IMR-90 (cell line): Measurements from ENCODE around the gene NAA60. TPM values are rescaled to one million over a fixed set of nuclear protein-coding genes. Genes with fewer than 3 reads are reported as not detected.

Experiments used
- ATAC-seq: fragments of 200-7000 bp; cut with Tn5 transposase; 2 replicates; pipeline ENCODE4 v1.9.1; 2020; ENCODE audit warnings: low read depth, mild to moderate bottlenecking, moderate library complexity
- BruUV-seq: library from RNA; stranded (reverse); fragments of 400-500 nt; replicated peaks from 2 replicates; lab custom pipeline; 2021; lab: Mats Ljungman, UMichigan
- CTCF ChIA-PET: fragments of 300-600 bp; formaldehyde crosslinking; extraction: SDS; loops from one replicate; lab custom pipeline; 2021; ENCODE audit warnings: antibody characterized with exemption; lab: Yijun Ruan, JAX
- POLR2A ChIA-PET: fragments of 300-600 bp; sonication (Branson Sonifier 250); formaldehyde crosslinking; loops from one replicate; lab custom pipeline; 2022; ENCODE audit warnings: antibody characterized with exemption; ENCODE audit not compliant: unreplicated experiment; lab: Charles Lee
- DNase-seq: peaks from one replicate; pipeline ENCODE4 v3.0.0; 2013
- H2AFZ ChIP-seq: replicated peaks from 2 replicates; pipeline ENCODE3; 2013; ENCODE audit warnings: low read length, mild to moderate bottlenecking; ENCODE audit not compliant: poor library complexity
- H2AK5ac ChIP-seq: 2 replicates; pipeline ENCODE4 v1.6.1; 2013; ENCODE audit warnings: low read depth, low read length, inconsistent platforms
- H2AK9ac ChIP-seq: replicated peaks from 2 replicates; pipeline ENCODE3; 2013; ENCODE audit warnings: mild to moderate bottlenecking, low read depth, low read length, moderate library complexity; ENCODE audit not compliant: poor library complexity
- H2BK120ac ChIP-seq: 2 replicates; pipeline ENCODE4 v1.6.1; 2013; ENCODE audit warnings: low read depth, low read length, inconsistent platforms
- H2BK15ac ChIP-seq: 3 replicates; pipeline ENCODE4 v1.6.1; 2013; ENCODE audit warnings: low read depth, low read length, inconsistent platforms
- H2BK20ac ChIP-seq: 2 replicates; pipeline ENCODE4 v1.6.1; 2013; ENCODE audit warnings: low read depth, mild to moderate bottlenecking, inconsistent platforms, low read length, moderate library complexity
- H2BK5ac ChIP-seq: 2 replicates; pipeline ENCODE4 v1.6.1; 2013; ENCODE audit warnings: mild to moderate bottlenecking, low read depth, low read length, inconsistent platforms; ENCODE audit not compliant: poor library complexity, severe bottlenecking
- H3K14ac ChIP-seq: replicated peaks from 2 replicates; pipeline ENCODE4 v1.6.1; 2013; ENCODE audit warnings: low read depth, low read length, inconsistent platforms
- H3K18ac ChIP-seq: 2 replicates; pipeline ENCODE4 v1.6.1; 2013; ENCODE audit warnings: low read depth, low read length, control low read depth
- H3K23ac ChIP-seq: 2 replicates; pipeline ENCODE4 v1.6.1; 2013; ENCODE audit warnings: low read depth, low read length, inconsistent platforms
- H3K27ac ChIP-seq: 2 replicates; pipeline ENCODE4 v1.5.1; 2013; ENCODE audit warnings: mild to moderate bottlenecking, control low read depth, low read length; ENCODE audit not compliant: insufficient read depth
- H3K27me3 ChIP-seq: 2 replicates; pipeline ENCODE4 v1.6.1; 2013; ENCODE audit warnings: low read length; ENCODE audit not compliant: control insufficient read depth, insufficient read depth
- H3K36me3 ChIP-seq: 2 replicates; pipeline ENCODE4 v1.6.1; 2013; ENCODE audit warnings: low read length, mixed read lengths; ENCODE audit not compliant: control insufficient read depth, insufficient read depth
- H3K4ac ChIP-seq: 2 replicates; pipeline ENCODE4 v1.6.1; 2013; ENCODE audit warnings: low read depth, low read length, inconsistent platforms
- H3K4me1 ChIP-seq: 2 replicates; pipeline ENCODE4 v1.6.1; 2013; ENCODE audit warnings: low read length, mixed read lengths; ENCODE audit not compliant: control insufficient read depth, insufficient read depth
- H3K4me2 ChIP-seq: 2 replicates; pipeline ENCODE4 v1.6.1; 2013; ENCODE audit warnings: low read depth, mild to moderate bottlenecking, control low read depth, low read length, moderate library complexity
- H3K4me3 ChIP-seq: 2 replicates; pipeline ENCODE4 v1.5.1; 2013; ENCODE audit warnings: low read depth, mild to moderate bottlenecking, control low read depth, low read length, moderate library complexity; ENCODE audit not compliant: insufficient read depth
- H3K56ac ChIP-seq: 2 replicates; pipeline ENCODE4 v1.6.1; 2013; ENCODE audit warnings: low read length, inconsistent platforms; ENCODE audit not compliant: insufficient read depth; ENCODE audit errors: extremely low read depth
- H3K79me1 ChIP-seq, 2 experiments: 2 replicates each; pipeline ENCODE4 v1.6.1; 2013; ENCODE audit warnings: low read length in 2 of 2, inconsistent platforms in 1 of 2, low read depth in 1 of 2
- H3K9ac ChIP-seq: 2 replicates; pipeline ENCODE4 v1.6.1; 2013; ENCODE audit warnings: low read depth, low read length, control low read depth
- H3K9me1 ChIP-seq: 2 replicates; pipeline ENCODE4 v1.6.1; 2013; ENCODE audit warnings: low read length, inconsistent platforms; ENCODE audit not compliant: insufficient read depth
- H3K9me3 ChIP-seq: 2 replicates; pipeline ENCODE4 v1.6.1; 2013; ENCODE audit warnings: low read length; ENCODE audit not compliant: control insufficient read depth, insufficient read depth
- H4K20me1 ChIP-seq: 2 replicates; pipeline ENCODE4 v1.6.1; 2013; ENCODE audit warnings: low read length, inconsistent platforms; ENCODE audit not compliant: insufficient read depth
- H4K5ac ChIP-seq: 2 replicates; pipeline ENCODE4 v1.6.1; 2013; ENCODE audit warnings: mild to moderate bottlenecking, low read depth, low read length, control low read depth
- H4K8ac ChIP-seq, 2 experiments: 2 replicates each; pipeline ENCODE4 v1.6.1; 2013; ENCODE audit warnings: low read depth in 2 of 2, low read length in 2 of 2, control low read depth in 1 of 2, inconsistent platforms in 1 of 2
- H4K91ac ChIP-seq: 2 replicates; pipeline ENCODE4 v1.6.1; 2013; ENCODE audit warnings: low read depth, low read length, inconsistent platforms; ENCODE audit not compliant: insufficient read depth
- CEBPB ChIP-seq: IDR thresholded peaks from 2 replicates; pipeline ENCODE4 v1.6.1; 2012; ENCODE audit warnings: low read depth, low read length, improper control_type of control experiment
- MAFK ChIP-seq: IDR thresholded peaks from 2 replicates; pipeline ENCODE4 v1.6.1; 2012; ENCODE audit warnings: low read depth, low read length, improper control_type of control experiment
- NFE2L2 ChIP-seq: fragments of 150-350 bp; IDR thresholded peaks from 2 replicates; pipeline ENCODE4 v1.6.1; 2016; ENCODE audit warnings: low read depth, mild to moderate bottlenecking, low read length
- POLR2A ChIP-seq: IDR thresholded peaks from 2 replicates; pipeline ENCODE4 v1.6.1; 2012; ENCODE audit warnings: mild to moderate bottlenecking, low read depth, low read length
- RAD21 ChIP-seq: IDR thresholded peaks from 2 replicates; pipeline ENCODE4 v1.6.1; 2012; ENCODE audit warnings: low read length, improper control_type of control experiment
- RFX5 ChIP-seq: IDR thresholded peaks from 2 replicates; pipeline ENCODE4 v1.8.0; 2012; ENCODE audit warnings: low read depth, mild to moderate bottlenecking, low read length, moderate library complexity
- SMC3 ChIP-seq: fragments of 150-350 bp; IDR thresholded peaks from 2 replicates; pipeline ENCODE4 v1.6.1; 2016; ENCODE audit warnings: low read depth, mild to moderate bottlenecking, antibody characterized with exemption, low read length, moderate library complexity
- WGBS, 2 experiments: methylation state at CpG; one replicate each; pipeline versions ENCODE4 v1.1.5 to v1.1.7; 2013; ENCODE audit warnings: missing lambda C conversion rate in 2 of 2; ENCODE audit not compliant: insufficient read length in 1 of 2; ENCODE audit errors: extremely low coverage in 2 of 2; 5-methylcytosine and 5-hydroxymethylcytosine counted together
- dilution Hi-C: fragments of 300-500 bp; cut with HindIII; formaldehyde crosslinking; loops from one replicate; pipeline ENCODE4 v1.14.3; 2018; ENCODE audit warnings: low sequenced_read_pairs; ENCODE audit not compliant: unreplicated experiment
- in situ Hi-C: fragments of 300-500 bp; cut with MboI; formaldehyde crosslinking; loops from 3 replicates; pipeline ENCODE4 v1.14.3; 2019; ENCODE audit warnings: low sequenced_read_pairs, inconsistent platforms, mixed read lengths
- intact Hi-C: fragments of 100-400 bp; cut with micrococcal nuclease; formaldehyde crosslinking; loops from 2 replicates; pipeline ENCODE4 v1.10.0; 2022
- polyA plus RNA-seq, 3 experiments: library from polyadenylated mRNA; depleted of rRNA; stranded (reverse); fragments of >200 nt; gene quantifications; 2 replicates each; pipeline ENCODE4 v1.2.3, GENCODE V29; 2012; ENCODE audit warnings: low replicate concordance in 1 of 3
- total RNA-seq: library from RNA; depleted of rRNA; stranded (reverse); fragments of >200 nt; gene quantifications from 2 replicates; pipeline ENCODE4 v1.2.3, GENCODE V29; 2012

Gene NAA60
- total and polyA plus RNA-seq, 2 of the 4 experiments (the other 2 are of a cell fraction) = 7.5 to 18.0 TPM

- in situ Hi-C loops = no loop called here
- H2BK120ac ChIP-seq = no peak overlapping the region
- H3K9ac ChIP-seq = no peak overlapping the region
- H3K4me3 ChIP-seq = no peak overlapping the region
- H4K91ac ChIP-seq = no peak overlapping the region
- no peak for TF ChIP-seq CEBPB
- TF ChIP-seq POLR2A = no peak
- TF ChIP-seq RAD21 = no peak
- no peak for TF ChIP-seq RFX5
- no peak for TF ChIP-seq SMC3
- no peak for TF ChIP-seq MAFK
- no peak for TF ChIP-seq NFE2L2
- no peak overlapping the region for H4K8ac ChIP-seq
- H3K9me1 ChIP-seq = peaks cover 4% of the 10 kb centered on the region
- intact Hi-C loops = loop anchor here (10.0 kb wide), 1 partner anchor 219 kb away; the partner anchor contains the start of gene ZNF263
- H3K36me3 ChIP-seq = peaks cover 13% of the 10 kb centered on the region
- no peak overlapping the region for H2AK9ac ChIP-seq
- ChIA-PET CTCF (no interaction called here), POLR2A (no interaction called here)
- H2AK5ac ChIP-seq = no peak overlapping the region
- no peak overlapping the region; the same call in 1 of the 2 replicates for H3K23ac ChIP-seq
- H2BK15ac ChIP-seq = no peak overlapping the region
- H3K27me3 ChIP-seq = no peaks in the 10 kb centered on the region
- H4K20me1 ChIP-seq = no peaks in the 10 kb centered on the region; the same call in 1 of the 2 replicates
- H3K56ac ChIP-seq = no peak overlapping the region
- H3K18ac ChIP-seq = no peak overlapping the region
- ATAC-seq (no peak), DNase-seq (no peak)
- no peak overlapping the region for H2AFZ ChIP-seq
- no CpG with 5 or more reads among the region's 6 CpGs for WGBS, 2 experiments
- H3K14ac ChIP-seq = no peak overlapping the region
- H3K79me1 ChIP-seq = peaks cover 12 to 24% of the 10 kb centered on the region in 2 experiments
- H3K4me2 ChIP-seq = no peak overlapping the region
- no TSS peak for BruUV-seq
- no peak overlapping the region for H3K4ac ChIP-seq
- no peak overlapping the region for H4K5ac ChIP-seq
- dilution Hi-C loops = no loop called here
- H3K27ac ChIP-seq = no peak overlapping the region
- H2BK5ac ChIP-seq = no peak overlapping the region
- H3K9me3 ChIP-seq = no peaks in the 10 kb centered on the region
- H2BK20ac ChIP-seq = no peak overlapping the region; the same call in 1 of the 2 replicates
- H3K4me1 ChIP-seq = peaks cover 5% of the 10 kb centered on the region; the same call in 1 of the 2 replicates
Measured at GRCh38 chr16:3503523-3503922, 60.0 kb downstream of the NAA60 start.
